Mesothelial cell of epicardium (in vitro differentiated cells): ENCODE results near the gene CCNG2. TPM values are rescaled to one million over a fixed set of nuclear protein-coding genes. Genes with fewer than 3 reads are reported as not detected.
A peak's percentile ranks its signal among the peaks of the same experiment; 100 is the strongest.

Experiments
- DNase-seq, 2 experiments: peaks; one replicate each; pipeline ENCODE4 v3.0.0; 2021; ENCODE audit warnings: low spot score in 2 of 2; ENCODE audit not compliant: unreplicated experiment in 2 of 2
- H3K27ac Mint-ChIP-seq: 2 replicates; pipeline ENCODE4 v1.8.0; 2021; ENCODE audit warnings: mixed read lengths
- H3K27me3 Mint-ChIP-seq: 2 replicates; pipeline ENCODE4 v1.8.0; 2021; ENCODE audit warnings: low read depth, mixed read lengths
- H3K36me3 Mint-ChIP-seq: 2 replicates; pipeline ENCODE4 v1.8.0; 2021; ENCODE audit warnings: mixed read lengths
- H3K4me1 Mint-ChIP-seq: 2 replicates; pipeline ENCODE4 v1.8.0; 2021; ENCODE audit warnings: mixed read lengths
- H3K4me3 Mint-ChIP-seq: 2 replicates; pipeline ENCODE4 v1.8.0; 2021; ENCODE audit warnings: mild to moderate bottlenecking, moderate library complexity, mixed read lengths
- H3K9me3 Mint-ChIP-seq: 2 replicates; pipeline ENCODE4 v1.8.0; 2021; ENCODE audit warnings: mixed read lengths
- total RNA-seq: library from RNA; stranded (reverse); gene quantifications from 3 replicates; pipeline ENCODE4 v1.2.1, GENCODE V29; 2021
- TF ChIP-seq, protein P1 (sequence below): fragments of 200-600 bp; sonication (generic); IDR thresholded peaks from one replicate; pipeline ENCODE4 v1.5.0; 2021; ENCODE audit warnings: antibody characterized with exemption; ENCODE audit not compliant: unreplicated experiment

Gene CCNG2
- total RNA-seq, 1 donor from 2014 or later: 89.3 TPM

DNA sequence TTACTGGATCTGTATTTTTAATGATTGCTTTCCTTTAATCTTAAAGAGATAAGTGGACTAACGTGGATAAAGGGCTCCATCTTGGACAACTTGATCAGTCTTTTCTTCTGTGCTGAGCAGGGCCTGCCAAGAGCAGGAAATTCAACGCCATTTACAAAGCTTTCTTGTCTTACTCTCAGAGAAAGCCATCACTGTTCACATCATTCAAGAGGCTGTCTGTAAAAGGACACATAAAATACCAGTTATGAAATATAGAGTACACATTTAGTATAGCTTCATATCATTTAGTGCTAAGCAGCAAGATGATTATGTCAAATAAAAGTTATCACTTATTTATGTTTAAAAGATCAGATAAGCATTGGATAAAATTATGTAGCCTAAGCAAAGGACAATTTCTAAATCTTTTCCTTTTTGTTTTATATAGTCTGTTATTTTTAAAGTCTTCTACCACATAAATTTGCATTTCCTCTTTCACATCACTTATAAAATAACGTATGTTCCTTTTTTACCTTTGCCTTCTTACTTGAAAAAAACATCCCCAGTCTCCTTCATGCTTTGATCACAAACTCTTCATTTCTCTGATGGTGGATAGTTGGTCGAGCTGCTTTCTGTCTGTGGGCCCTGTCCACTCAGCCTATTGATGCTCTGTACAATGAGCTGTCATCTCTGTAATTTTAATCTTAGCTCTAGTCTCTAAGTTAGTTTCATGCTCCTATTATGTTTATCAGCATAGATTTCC lies 2.1 kb upstream of the CCNG2 start:
- Mint-ChIP-seq H3K4me3 (no peak overlapping the region), H3K27me3 (peaks cover 4% of the 10 kb centered on the region), H3K36me3 (no peaks in the 10 kb centered on the region), H3K9me3 (no peaks in the 10 kb centered on the region), H3K4me1 (peaks cover 54% of the 10 kb centered on the region), H3K27ac (peak overlapping the region; percentile 100)
- TF ChIP-seq, protein P1, sequence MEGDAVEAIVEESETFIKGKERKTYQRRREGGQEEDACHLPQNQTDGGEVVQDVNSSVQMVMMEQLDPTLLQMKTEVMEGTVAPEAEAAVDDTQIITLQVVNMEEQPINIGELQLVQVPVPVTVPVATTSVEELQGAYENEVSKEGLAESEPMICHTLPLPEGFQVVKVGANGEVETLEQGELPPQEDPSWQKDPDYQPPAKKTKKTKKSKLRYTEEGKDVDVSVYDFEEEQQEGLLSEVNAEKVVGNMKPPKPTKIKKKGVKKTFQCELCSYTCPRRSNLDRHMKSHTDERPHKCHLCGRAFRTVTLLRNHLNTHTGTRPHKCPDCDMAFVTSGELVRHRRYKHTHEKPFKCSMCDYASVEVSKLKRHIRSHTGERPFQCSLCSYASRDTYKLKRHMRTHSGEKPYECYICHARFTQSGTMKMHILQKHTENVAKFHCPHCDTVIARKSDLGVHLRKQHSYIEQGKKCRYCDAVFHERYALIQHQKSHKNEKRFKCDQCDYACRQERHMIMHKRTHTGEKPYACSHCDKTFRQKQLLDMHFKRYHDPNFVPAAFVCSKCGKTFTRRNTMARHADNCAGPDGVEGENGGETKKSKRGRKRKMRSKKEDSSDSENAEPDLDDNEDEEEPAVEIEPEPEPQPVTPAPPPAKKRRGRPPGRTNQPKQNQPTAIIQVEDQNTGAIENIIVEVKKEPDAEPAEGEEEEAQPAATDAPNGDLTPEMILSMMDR: no peak
- DNase-seq: no peak

DNA sequence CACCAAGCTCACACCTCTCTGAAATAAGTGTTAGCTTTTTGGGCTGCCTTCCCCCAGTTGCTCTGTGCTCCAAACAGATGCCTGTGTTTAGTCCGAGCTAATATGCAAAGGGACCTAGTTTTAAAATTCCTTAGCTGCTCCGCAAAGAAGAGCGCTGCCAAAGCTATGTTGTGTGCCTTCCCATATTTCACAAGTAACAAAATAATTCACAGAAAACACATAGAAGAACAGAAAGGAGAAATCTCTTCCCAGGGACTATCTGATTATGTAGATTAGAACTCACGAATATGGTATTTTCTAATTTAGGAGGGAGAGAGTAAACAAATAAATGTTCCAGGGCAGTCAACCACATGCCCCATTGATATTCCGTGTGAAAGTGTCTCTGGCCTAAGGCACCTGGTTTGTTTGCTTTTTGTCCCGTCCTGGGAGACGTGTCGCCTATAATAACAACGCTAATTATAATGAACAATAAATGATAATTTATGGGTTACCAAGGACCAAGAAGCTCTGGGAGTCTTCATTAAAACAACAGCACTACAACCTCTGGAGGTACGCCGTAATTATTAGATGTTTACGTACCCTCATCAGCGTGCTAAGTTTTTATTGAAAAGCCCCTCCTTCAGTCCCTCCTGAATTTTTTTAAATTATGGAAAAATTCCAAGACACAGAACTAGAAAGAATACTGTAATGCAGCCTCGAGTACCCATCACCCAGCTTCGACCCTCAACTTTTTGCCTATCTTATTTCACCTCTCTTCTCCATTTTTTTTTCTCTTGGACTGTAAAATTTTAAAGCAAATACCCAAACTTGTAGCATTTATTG lies 1.2 kb upstream of the CCNG2 start:
- peaks cover 5% of the 10 kb centered on the region for H3K36me3 Mint-ChIP-seq

DNA sequence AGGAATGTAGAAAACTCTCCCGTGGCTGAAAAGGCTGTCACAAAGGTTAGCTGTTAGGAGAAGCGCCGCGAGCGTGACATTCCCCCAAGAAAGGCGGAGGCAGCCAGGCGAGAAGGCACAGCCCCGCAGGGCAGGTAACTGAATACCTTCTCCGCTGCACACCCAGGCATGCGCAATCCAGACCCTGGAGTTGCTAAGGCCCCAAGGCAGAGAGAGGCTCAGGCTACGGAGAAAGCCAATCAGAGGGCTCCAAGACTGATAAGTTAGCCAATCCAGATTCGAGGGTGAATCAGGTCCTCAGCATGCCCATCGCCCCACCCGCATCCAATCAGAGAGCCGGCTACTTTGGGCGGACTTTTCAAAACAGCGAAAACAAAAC lies 485 bp upstream of the CCNG2 start:
- H3K27me3 Mint-ChIP-seq: peaks cover 4% of the 10 kb centered on the region
- H3K4me3 Mint-ChIP-seq: peak overlapping the region; percentile 97
- no peaks in the 10 kb centered on the region for H3K9me3 Mint-ChIP-seq
- peak overlapping the region; percentile 100 for H3K27ac Mint-ChIP-seq
- peaks cover 6% of the 10 kb centered on the region for H3K36me3 Mint-ChIP-seq
- peak; percentile 91 to 94 for DNase-seq
- TF ChIP-seq, protein P1: no peak
- H3K4me1 Mint-ChIP-seq: peaks cover 59% of the 10 kb centered on the region

More for the DNA sequence above, 1.2 kb upstream of the CCNG2 start:
- Mint-ChIP-seq H3K9me3 (no peaks in the 10 kb centered on the region), H3K27ac (peak overlapping the region; percentile 100), H3K4me1 (peaks cover 59% of the 10 kb centered on the region), H3K4me3 (peak overlapping the region; percentile 97), H3K27me3 (peaks cover 4% of the 10 kb centered on the region)
- DNase-seq: no peak
- TF ChIP-seq, protein P1: no peak

DNA sequence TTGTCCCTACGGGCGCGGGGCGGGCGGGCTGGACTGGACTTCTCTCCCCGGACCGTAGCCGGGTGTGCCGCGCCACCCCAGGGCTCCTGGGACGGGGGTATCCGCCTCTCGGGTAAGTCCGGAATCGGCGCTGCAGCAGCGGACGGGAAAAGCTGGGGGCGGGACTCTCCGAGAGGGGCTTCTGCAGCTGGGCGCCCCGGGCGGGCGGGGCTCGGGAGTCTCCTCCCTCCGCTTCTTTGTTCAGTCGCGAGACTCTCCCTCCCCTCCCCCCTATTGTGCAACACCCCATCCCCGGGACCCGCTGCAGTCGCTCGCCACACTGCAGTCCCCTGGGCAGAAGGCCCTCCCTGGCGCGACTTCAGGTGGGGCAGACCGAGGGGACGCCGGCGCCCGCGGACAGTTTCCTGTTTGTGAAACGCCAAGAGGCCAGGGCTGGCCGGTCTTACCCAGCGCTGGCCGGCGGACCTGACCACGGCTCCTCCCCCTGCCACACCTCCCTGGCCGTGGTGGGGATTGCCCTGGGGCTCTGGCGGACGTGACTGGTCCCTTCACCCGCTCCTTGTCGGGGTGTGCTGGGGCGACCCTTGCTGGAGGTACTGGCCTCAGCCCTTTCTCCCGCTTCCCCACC lies 966 bp downstream of the CCNG2 start:
- Mint-ChIP-seq H3K4me3 (peak overlapping the region; percentile 97), H3K4me1 (peaks cover 58% of the 10 kb centered on the region), H3K36me3 (peaks cover 16% of the 10 kb centered on the region), H3K27ac (peak overlapping the region; percentile 94), H3K27me3 (peaks cover 4% of the 10 kb centered on the region), H3K9me3 (no peaks in the 10 kb centered on the region)
- TF ChIP-seq, protein P1: no peak
- DNase-seq: peak; percentile 84 to 90

DNA sequence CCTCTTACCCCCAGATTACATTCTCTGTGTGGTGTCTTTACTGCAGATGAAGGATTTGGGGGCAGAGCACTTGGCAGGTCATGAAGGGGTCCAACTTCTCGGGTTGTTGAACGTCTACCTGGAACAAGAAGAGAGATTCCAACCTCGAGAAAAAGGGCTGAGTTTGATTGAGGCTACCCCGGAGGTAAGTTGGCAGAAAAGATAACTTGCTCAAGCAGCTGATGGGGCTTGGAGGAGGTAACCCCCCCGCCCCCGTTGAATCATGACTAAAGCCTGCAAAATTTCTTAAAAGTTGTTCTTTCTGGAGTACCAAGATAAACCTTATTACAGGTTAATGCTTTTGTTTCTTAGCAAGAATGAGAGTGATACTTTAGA lies 1.5 kb downstream of the CCNG2 start:
- TF ChIP-seq, protein P1: no peak
- Mint-ChIP-seq H3K9me3 (no peaks in the 10 kb centered on the region), H3K4me1 (peaks cover 60% of the 10 kb centered on the region), H3K27ac (peak overlapping the region; percentile 94), H3K4me3 (peak overlapping the region; percentile 97), H3K36me3 (peaks cover 21% of the 10 kb centered on the region), H3K27me3 (peaks cover 4% of the 10 kb centered on the region)
- no peak for DNase-seq
